HepG2 (cell line): ENCODE measurements around the gene SNX7. TPM values are rescaled to one million over a fixed set of nuclear protein-coding genes. Genes with fewer than 3 reads are reported as not detected.

Experiments
- EEA1 ChIP-seq: sonication (generic); formaldehyde crosslinking; IDR thresholded peaks from 2 replicates; pipeline ENCODE4 v1.5.1; 2020; ENCODE audit warnings: mild to moderate bottlenecking, missing genetic modification reagents, borderline replicate concordance
- ISL2 ChIP-seq: sonication (generic); formaldehyde crosslinking; IDR thresholded peaks from 2 replicates; pipeline ENCODE4 v1.5.0; 2020; ENCODE audit warnings: missing genetic modification reagents
- KDM5B ChIP-seq: sonication (generic); formaldehyde crosslinking; IDR thresholded peaks from 2 replicates; pipeline ENCODE4 v1.4.0; 2020; ENCODE audit warnings: missing genetic modification reagents, mild to moderate bottlenecking, borderline replicate concordance
- LCORL ChIP-seq, 2 experiments: fragments of 450-650 bp in 1 of 2; sonication (generic) in 1 of 2; formaldehyde crosslinking in 1 of 2; IDR thresholded peaks; 2 replicates each; pipeline versions ENCODE4 v1.5.0 to v1.6.1; 2017 to 2020; ENCODE audit warnings: antibody characterized with exemption in 1 of 2, missing genetic modification reagents in 1 of 2
- NFRKB ChIP-seq: fragments of 450-650 bp; IDR thresholded peaks from 2 replicates; pipeline ENCODE4 v1.6.1; 2017
- POLR2A ChIP-seq, 2 experiments: IDR thresholded peaks; 2 replicates each; pipeline ENCODE4 v1.6.1; 2011; ENCODE audit warnings: low read depth in 2 of 2, low read length in 2 of 2, mild to moderate bottlenecking in 1 of 2, moderate library complexity in 1 of 2; ENCODE audit not compliant: insufficient read depth in 1 of 2
- RAD21 ChIP-seq: fragments of 450-650 bp; formaldehyde crosslinking; IDR thresholded peaks from 2 replicates; pipeline ENCODE4 v1.5.0; 2020; ENCODE audit warnings: mild to moderate bottlenecking
- RBAK ChIP-seq: sonication (generic); formaldehyde crosslinking; IDR thresholded peaks from 2 replicates; pipeline ENCODE4 v1.5.1; 2020; ENCODE audit warnings: mild to moderate bottlenecking, missing genetic modification reagents
- RELA ChIP-seq: sonication (generic); formaldehyde crosslinking; IDR thresholded peaks from 2 replicates; pipeline ENCODE4 v1.4.0; 2020; ENCODE audit warnings: missing genetic modification reagents
- SP140L ChIP-seq: sonication (generic); formaldehyde crosslinking; IDR thresholded peaks from 2 replicates; pipeline ENCODE4 v1.4.0; 2020; ENCODE audit warnings: missing genetic modification reagents, borderline replicate concordance
- ZNF121 ChIP-seq: sonication (generic); formaldehyde crosslinking; IDR thresholded peaks from 2 replicates; pipeline ENCODE4 v1.5.0; 2020; ENCODE audit warnings: mild to moderate bottlenecking, missing genetic modification reagents
- ZNF337 ChIP-seq: sonication (generic); formaldehyde crosslinking; IDR thresholded peaks from 2 replicates; pipeline ENCODE4 v1.5.1; 2020; ENCODE audit warnings: missing genetic modification reagents, low read depth, mild to moderate bottlenecking, borderline replicate concordance
- ZNF547 ChIP-seq: sonication (generic); formaldehyde crosslinking; IDR thresholded peaks from 2 replicates; pipeline ENCODE4 v1.5.1; 2020; ENCODE audit warnings: mild to moderate bottlenecking, missing genetic modification reagents
- ZNF614 ChIP-seq: IDR thresholded peaks from 2 replicates; pipeline ENCODE4 v1.6.1; 2018; ENCODE audit warnings: missing biosample characterization, missing genetic modification reagents, inconsistent platforms, borderline replicate concordance
- ZNF781 ChIP-seq: sonication (generic); formaldehyde crosslinking; IDR thresholded peaks from 2 replicates; pipeline ENCODE4 v1.5.1; 2020; ENCODE audit warnings: borderline replicate concordance, mild to moderate bottlenecking, missing genetic modification reagents; ENCODE audit errors: not compliant biosample characterization
- polyA plus RNA-seq, 8 experiments: library from polyadenylated mRNA; depleted of rRNA in 3 of 8; stranded (reverse) in 7 of 8; unstranded in 1 of 8; fragments of >200 nt; fragmentation: Illumina TruSeq in 4 of 8; extraction: Trizol in 4 of 8; gene quantifications; 2 replicates each; pipeline versions ENCODE4 v1.2.1 to v1.2.3, GENCODE V29; 2011 to 2016; ENCODE audit warnings: low read depth in 4 of 8, missing spikeins in 1 of 8, mixed read lengths in 1 of 8; ENCODE audit not compliant: insufficient read depth in 1 of 8
- total RNA-seq, 5 experiments: library from RNA; depleted of rRNA; stranded (reverse); fragments of >200 nt; fragmentation: Illumina TruSeq; extraction: Trizol; gene quantifications; 2 replicates each; pipeline ENCODE4 v1.2.3, GENCODE V29; 2016; ENCODE audit warnings: low read depth in 1 of 5
- TF ChIP-seq, protein P1 (sequence below): sonication (generic); formaldehyde crosslinking; IDR thresholded peaks from 2 replicates; pipeline ENCODE4 v1.8.0; 2022; ENCODE audit warnings: missing genetic modification reagents, mild to moderate bottlenecking, borderline replicate concordance
- TF ChIP-seq, protein P2 (sequence below): sonication (generic); formaldehyde crosslinking; IDR thresholded peaks from 2 replicates; pipeline ENCODE4 v1.4.0; 2020; ENCODE audit warnings: missing genetic modification reagents, mild to moderate bottlenecking, borderline replicate concordance
- TF ChIP-seq, protein P3 (sequence below), 2 experiments: sonication (generic) in 1 of 2; formaldehyde crosslinking in 1 of 2; IDR thresholded peaks; 2 replicates each; pipeline versions ENCODE4 v1.5.1 to v1.6.1; 2011 to 2020; ENCODE audit warnings: borderline replicate concordance in 1 of 2, low read depth in 1 of 2, low read length in 1 of 2, mild to moderate bottlenecking in 1 of 2, missing genetic modification reagents in 1 of 2, moderate library complexity in 1 of 2
- TF ChIP-seq, protein P4 (sequence below), 2 experiments: sonication (generic) in 1 of 2; formaldehyde crosslinking in 1 of 2; IDR thresholded peaks; 2 replicates each; pipeline versions ENCODE4 v1.4.0 to v1.6.1; 2016 to 2020; ENCODE audit warnings: borderline replicate concordance in 1 of 2, low read depth in 1 of 2, mild to moderate bottlenecking in 1 of 2, missing genetic modification reagents in 1 of 2

The SNX7 gene
- total and polyA plus RNA-seq, 2 of the 13 experiments (the other 11 are each of a cell fraction or from before 2014, with no cell fraction given), result 14.3 to 33.5 TPM

DNA sequence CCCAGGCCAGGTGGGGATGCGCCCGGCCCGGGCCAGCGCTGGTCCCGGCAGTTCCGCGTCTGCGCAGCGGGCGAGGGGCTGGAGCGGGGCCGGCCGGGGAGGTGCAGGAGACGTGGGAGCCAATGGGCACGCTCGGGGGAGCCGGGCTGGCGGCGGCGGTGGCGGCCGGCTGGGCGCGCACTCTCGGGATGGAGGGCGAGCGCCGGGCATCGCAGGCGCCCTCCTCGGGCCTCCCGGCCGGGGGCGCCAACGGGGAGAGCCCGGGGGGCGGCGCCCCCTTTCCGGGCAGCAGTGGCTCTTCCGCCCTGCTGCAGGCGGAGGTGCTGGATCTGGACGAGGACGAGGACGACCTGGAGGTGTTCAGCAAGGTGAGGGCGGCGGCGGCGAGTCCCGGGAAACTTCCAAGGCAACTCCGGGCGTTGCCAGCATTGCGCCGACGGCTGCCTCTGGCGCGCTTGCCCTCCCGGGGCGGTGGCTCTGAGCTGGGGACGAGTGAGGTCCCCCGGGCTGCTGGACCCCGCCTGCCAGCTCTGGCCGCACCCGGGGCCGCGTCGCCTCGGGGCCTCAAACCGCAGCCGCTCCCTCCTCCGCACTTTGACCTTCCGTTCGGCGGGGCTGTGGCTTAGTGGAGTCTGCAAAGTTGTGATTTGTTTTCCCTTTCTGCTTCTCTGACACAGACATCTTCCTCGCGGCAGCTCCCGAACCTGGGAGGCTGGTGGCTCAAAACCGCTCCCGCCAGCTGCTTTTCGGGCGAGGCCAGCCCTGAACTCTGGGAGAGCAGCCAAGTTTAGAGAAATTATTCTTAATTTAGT is at the start of gene SNX7 (continued):
- TF ChIP-seq NFRKB, result no peak
- TF ChIP-seq, protein P1, sequence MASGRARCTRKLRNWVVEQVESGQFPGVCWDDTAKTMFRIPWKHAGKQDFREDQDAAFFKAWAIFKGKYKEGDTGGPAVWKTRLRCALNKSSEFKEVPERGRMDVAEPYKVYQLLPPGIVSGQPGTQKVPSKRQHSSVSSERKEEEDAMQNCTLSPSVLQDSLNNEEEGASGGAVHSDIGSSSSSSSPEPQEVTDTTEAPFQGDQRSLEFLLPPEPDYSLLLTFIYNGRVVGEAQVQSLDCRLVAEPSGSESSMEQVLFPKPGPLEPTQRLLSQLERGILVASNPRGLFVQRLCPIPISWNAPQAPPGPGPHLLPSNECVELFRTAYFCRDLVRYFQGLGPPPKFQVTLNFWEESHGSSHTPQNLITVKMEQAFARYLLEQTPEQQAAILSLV, result peak; percentile 17; the same call in 1 of the 2 replicates
- peak; percentile 84 for TF ChIP-seq KDM5B (CRISPR knock-in tag)
- peak; percentile 54 for TF ChIP-seq RAD21
- TF ChIP-seq RBAK (CRISPR knock-in tag), result no peak
- TF ChIP-seq LCORL (IDR thresholded peaks at IDR 0.05), result no peak
- peak; percentile 69 for TF ChIP-seq LCORL (CRISPR knock-in tag; IDR thresholded peaks at IDR 0.05)
- peak; percentile 79; the same call in 1 of the 2 replicates for TF ChIP-seq EEA1 (CRISPR knock-in tag)
- no peak for TF ChIP-seq RELA
- TF ChIP-seq ZNF547, result no peak; the same call in none of the 2 replicates
- TF ChIP-seq, protein P2, sequence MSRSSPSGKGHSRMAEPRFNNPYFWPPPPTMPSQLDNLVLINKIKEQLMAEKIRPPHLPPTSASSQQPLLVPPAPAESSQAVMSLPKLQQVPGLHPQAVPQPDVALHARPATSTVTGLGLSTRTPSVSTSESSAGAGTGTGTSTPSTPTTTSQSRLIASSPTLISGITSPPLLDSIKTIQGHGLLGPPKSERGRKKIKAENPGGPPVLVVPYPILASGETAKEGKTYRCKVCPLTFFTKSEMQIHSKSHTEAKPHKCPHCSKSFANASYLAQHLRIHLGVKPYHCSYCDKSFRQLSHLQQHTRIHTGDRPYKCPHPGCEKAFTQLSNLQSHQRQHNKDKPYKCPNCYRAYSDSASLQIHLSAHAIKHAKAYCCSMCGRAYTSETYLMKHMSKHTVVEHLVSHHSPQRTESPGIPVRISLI (CRISPR knock-in tag), result no peak
- TF ChIP-seq, protein P3, sequence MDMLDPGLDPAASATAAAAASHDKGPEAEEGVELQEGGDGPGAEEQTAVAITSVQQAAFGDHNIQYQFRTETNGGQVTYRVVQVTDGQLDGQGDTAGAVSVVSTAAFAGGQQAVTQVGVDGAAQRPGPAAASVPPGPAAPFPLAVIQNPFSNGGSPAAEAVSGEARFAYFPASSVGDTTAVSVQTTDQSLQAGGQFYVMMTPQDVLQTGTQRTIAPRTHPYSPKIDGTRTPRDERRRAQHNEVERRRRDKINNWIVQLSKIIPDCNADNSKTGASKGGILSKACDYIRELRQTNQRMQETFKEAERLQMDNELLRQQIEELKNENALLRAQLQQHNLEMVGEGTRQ (IDR thresholded peaks at IDR 0.05; ENCODE audit: low read depth, low read length), result no peak
- TF ChIP-seq, protein P3 (CRISPR knock-in tag; IDR thresholded peaks at IDR 0.05; ENCODE audit: borderline replicate concordance), result no peak
- TF ChIP-seq ISL2 (CRISPR knock-in tag), result peak; percentile 45; the same call in 1 of the 2 replicates
- TF ChIP-seq, protein P4, sequence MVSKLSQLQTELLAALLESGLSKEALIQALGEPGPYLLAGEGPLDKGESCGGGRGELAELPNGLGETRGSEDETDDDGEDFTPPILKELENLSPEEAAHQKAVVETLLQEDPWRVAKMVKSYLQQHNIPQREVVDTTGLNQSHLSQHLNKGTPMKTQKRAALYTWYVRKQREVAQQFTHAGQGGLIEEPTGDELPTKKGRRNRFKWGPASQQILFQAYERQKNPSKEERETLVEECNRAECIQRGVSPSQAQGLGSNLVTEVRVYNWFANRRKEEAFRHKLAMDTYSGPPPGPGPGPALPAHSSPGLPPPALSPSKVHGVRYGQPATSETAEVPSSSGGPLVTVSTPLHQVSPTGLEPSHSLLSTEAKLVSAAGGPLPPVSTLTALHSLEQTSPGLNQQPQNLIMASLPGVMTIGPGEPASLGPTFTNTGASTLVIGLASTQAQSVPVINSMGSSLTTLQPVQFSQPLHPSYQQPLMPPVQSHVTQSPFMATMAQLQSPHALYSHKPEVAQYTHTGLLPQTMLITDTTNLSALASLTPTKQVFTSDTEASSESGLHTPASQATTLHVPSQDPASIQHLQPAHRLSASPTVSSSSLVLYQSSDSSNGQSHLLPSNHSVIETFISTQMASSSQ (IDR thresholded peaks at IDR 0.05; ENCODE audit: low read depth), result no peak
- TF ChIP-seq, protein P4 (CRISPR knock-in tag; IDR thresholded peaks at IDR 0.05; ENCODE audit: borderline replicate concordance), result no peak
- no peak for TF ChIP-seq ZNF121 (CRISPR knock-in tag)
- no peak for TF ChIP-seq ZNF781 (CRISPR knock-in tag)
- TF ChIP-seq ZNF337 (CRISPR knock-in tag), result peak; percentile 93
- TF ChIP-seq POLR2A (IDR thresholded peaks at IDR 0.05; ENCODE audit: insufficient read depth in 1 of 2, low read depth in 2 of 2, low read length in 2 of 2), result peak; percentile 52
- TF ChIP-seq ZNF614, result peak; percentile 8; the same call in 1 of the 2 replicates
- no peak for TF ChIP-seq SP140L
